GM23338 (cell line): Measurements from ENCODE around the gene SLC22A25. TPM values are rescaled to one million over a fixed set of nuclear protein-coding genes. Genes with fewer than 3 reads are reported as not detected.

Source experiments
- ATAC-seq: fragments of 200-7000 bp; cut with Tn5 transposase; 3 replicates; pipeline ENCODE4 v1.9.1; 2020
- DNase-seq: peaks from one replicate; pipeline ENCODE4 v3.0.0-alpha.2; 2015; ENCODE audit warnings: low spot score
- H2AFZ ChIP-seq: fragments of 200-600 bp; sonication (generic); 2 replicates; pipeline ENCODE4 v1.8.0; 2016; ENCODE audit warnings: antibody characterized with exemption, mild to moderate bottlenecking, moderate library complexity
- H3F3A ChIP-seq: fragments of 200-600 bp; sonication (generic); replicated peaks from 2 replicates; pipeline ENCODE4 v1.8.0; 2017; ENCODE audit warnings: antibody characterized with exemption, mixed run types, low read depth
- H3K27ac ChIP-seq: fragments of 200-600 bp; sonication (generic); 2 replicates; pipeline ENCODE4 v1.6.1; 2016; ENCODE audit warnings: low read depth
- H3K27me3 ChIP-seq: fragments of 200-600 bp; sonication (generic); 2 replicates; pipeline ENCODE4 v1.8.0; 2016; ENCODE audit warnings: mild to moderate bottlenecking, mixed run types, moderate library complexity; ENCODE audit not compliant: insufficient read depth
- H3K36me3 ChIP-seq: fragments of 200-600 bp; sonication (generic); 2 replicates; pipeline ENCODE4 v1.8.0; 2016; ENCODE audit warnings: mild to moderate bottlenecking; ENCODE audit not compliant: insufficient read depth
- H3K4me1 ChIP-seq: fragments of 200-600 bp; sonication (generic); 2 replicates; pipeline ENCODE4 v1.8.0; 2016; ENCODE audit warnings: mild to moderate bottlenecking, moderate library complexity; ENCODE audit not compliant: insufficient read depth
- H3K4me2 ChIP-seq: fragments of 200-600 bp; sonication (generic); 2 replicates; pipeline ENCODE4 v1.7.1; 2017; ENCODE audit warnings: mixed run types
- H3K4me3 ChIP-seq: fragments of 200-600 bp; sonication (generic); 2 replicates; pipeline ENCODE4 v1.6.1; 2016; ENCODE audit warnings: mixed run types
- H3K79me2 ChIP-seq: fragments of 200-600 bp; sonication (generic); replicated peaks from 2 replicates; pipeline ENCODE4 v1.8.0; 2017; ENCODE audit warnings: mild to moderate bottlenecking; ENCODE audit not compliant: insufficient read depth
- H3K9me2 ChIP-seq: fragments of 200-600 bp; sonication (generic); 2 replicates; pipeline ENCODE4 v1.8.0; 2017; ENCODE audit not compliant: insufficient read depth
- H4K20me1 ChIP-seq: fragments of 200-600 bp; sonication (generic); replicated peaks from 2 replicates; pipeline ENCODE4 v1.8.0; 2017; ENCODE audit warnings: mild to moderate bottlenecking; ENCODE audit not compliant: insufficient read depth
- H3K27ac Mint-ChIP-seq: 2 replicates; pipeline ENCODE4 v1.8.0; 2020; ENCODE audit warnings: inconsistent platforms, mild to moderate bottlenecking, moderate library complexity, mixed read lengths
- H3K27me3 Mint-ChIP-seq: 3 replicates; pipeline ENCODE4 v1.8.0; 2022; ENCODE audit warnings: low read depth, mild to moderate bottlenecking, moderate library complexity, mixed read lengths, inconsistent platforms; ENCODE audit not compliant: insufficient read depth, poor library complexity
- H3K36me3 Mint-ChIP-seq: 3 replicates; pipeline ENCODE4 v1.8.0; 2021; ENCODE audit warnings: low read depth, mild to moderate bottlenecking, inconsistent platforms, moderate library complexity, mixed read lengths
- H3K4me1 Mint-ChIP-seq: 3 replicates; pipeline ENCODE4 v1.8.0; 2020; ENCODE audit warnings: mild to moderate bottlenecking, inconsistent platforms, mixed read lengths
- H3K4me3 Mint-ChIP-seq: 3 replicates; pipeline ENCODE4 v1.8.0; 2021; ENCODE audit warnings: moderate library complexity, mild to moderate bottlenecking, inconsistent platforms, mixed read lengths
- H3K9me3 Mint-ChIP-seq: 3 replicates; pipeline ENCODE4 v1.8.0; 2020; ENCODE audit warnings: moderate library complexity, mild to moderate bottlenecking, inconsistent platforms, mixed read lengths
- CREB1 ChIP-seq: fragments of 250-450 bp; sonication (Bioruptor Pico); IDR thresholded peaks from 2 replicates; pipeline ENCODE4 v1.5.0; 2020; ENCODE audit warnings: low read depth, mild to moderate bottlenecking, moderate library complexity
- CTCF ChIP-seq, 2 experiments: fragments of 200-600 bp in 1 of 2; sonication (generic) in 1 of 2; conservative IDR thresholded peaks; 2 replicates each; pipeline versions ENCODE4 v1.5.1 to v1.6.1; 2016 to 2017; ENCODE audit warnings: antibody characterized with exemption in 2 of 2, low read depth in 2 of 2, mild to moderate bottlenecking in 2 of 2, moderate library complexity in 1 of 2
- EZH2 ChIP-seq: fragments of 200-600 bp; sonication (generic); IDR thresholded peaks from one replicate; pipeline ENCODE4 v1.8.0; 2017; ENCODE audit warnings: antibody characterized with exemption, mild to moderate bottlenecking, low read depth; ENCODE audit not compliant: unreplicated experiment
- EZH2phosphoT487 ChIP-seq: fragments of 200-600 bp; sonication (generic); IDR thresholded peaks from one replicate; pipeline ENCODE4 v1.8.1; 2018; ENCODE audit warnings: antibody characterized with exemption; ENCODE audit not compliant: unreplicated experiment
- JUNB ChIP-seq: IDR thresholded peaks from one replicate; pipeline ENCODE4 v1.6.1; 2016; ENCODE audit warnings: antibody characterized with exemption; ENCODE audit not compliant: unreplicated experiment
- NANOG ChIP-seq: IDR thresholded peaks from 2 replicates; pipeline ENCODE4 v1.6.1; 2016; ENCODE audit warnings: antibody characterized with exemption, borderline replicate concordance
- REST ChIP-seq: IDR thresholded peaks from one replicate; pipeline ENCODE4 v1.6.1; 2018; ENCODE audit warnings: antibody characterized with exemption; ENCODE audit not compliant: unreplicated experiment
- STAT1 ChIP-seq: IDR thresholded peaks from one replicate; pipeline ENCODE4 v1.6.1; 2016; ENCODE audit warnings: antibody characterized with exemption; ENCODE audit not compliant: unreplicated experiment
- ZNF114 ChIP-seq: fragments of 250-450 bp; sonication (Bioruptor Pico); IDR thresholded peaks from 2 replicates; pipeline ENCODE4 v1.5.0; 2020; ENCODE audit warnings: mild to moderate bottlenecking, moderate library complexity
- ZNF331 ChIP-seq: fragments of 250-450 bp; sonication (Bioruptor Pico); IDR thresholded peaks from 2 replicates; pipeline ENCODE4 v1.5.0; 2020; ENCODE audit warnings: low read depth, mild to moderate bottlenecking, moderate library complexity
- ZNF462 ChIP-seq: fragments of 250-450 bp; sonication (Bioruptor Pico); IDR thresholded peaks from 2 replicates; pipeline ENCODE4 v1.5.0; 2020; ENCODE audit warnings: mild to moderate bottlenecking, moderate library complexity
- polyA plus RNA-seq: library from polyadenylated mRNA; unstranded; fragments of >200 nt; fragmentation: Nextera tagmentation; extraction: Ambion mirVana; gene quantifications from 2 replicates; pipeline ENCODE4 v1.2.1, GENCODE V29; 2016
- total RNA-seq: library from RNA; depleted of rRNA; stranded (reverse); fragments of >200 nt; shearing (Covaris generic); gene quantifications from 2 replicates; pipeline ENCODE4 v1.2.3, GENCODE V29; 2014
- TF ChIP-seq, protein P1 (sequence below): IDR thresholded peaks from 2 replicates; pipeline ENCODE4 v1.6.1; 2016; ENCODE audit warnings: antibody characterized with exemption

SLC22A25 gene
- total and polyA plus RNA-seq, 2 experiments from 2014 or later, result not detected

DNA sequence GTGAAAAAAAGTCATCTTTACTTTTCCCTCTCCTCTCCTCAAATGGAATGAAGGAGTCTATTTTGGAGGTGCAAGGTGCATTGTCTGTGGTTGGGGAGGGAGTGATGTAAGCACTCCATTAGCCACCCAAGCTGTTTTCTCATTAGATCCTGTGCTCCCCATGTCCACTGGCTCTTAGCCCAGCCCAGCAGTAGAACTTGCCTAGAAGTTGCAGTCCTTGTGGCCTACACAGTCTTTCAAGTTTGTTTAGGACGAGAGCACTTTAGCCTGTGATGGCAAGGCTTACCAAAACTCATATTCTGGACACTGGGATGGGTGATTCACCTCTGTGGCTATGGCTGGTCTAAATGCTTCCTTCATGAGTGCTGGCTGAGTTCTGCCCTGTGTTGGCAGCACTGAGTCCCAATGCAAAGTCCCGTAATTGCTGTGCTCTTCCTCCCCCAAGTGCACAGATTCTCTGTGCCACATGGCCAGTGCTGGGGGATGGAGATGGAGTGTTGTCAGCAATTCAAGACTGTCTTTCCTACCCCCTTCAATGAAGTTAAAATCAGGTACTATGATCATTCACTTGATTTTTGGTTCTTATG is 15.8 kb downstream of the SLC22A25 start:
- H3K36me3 ChIP-seq, result no peaks in the 10 kb centered on the region
- H3F3A ChIP-seq, result no peaks in the 10 kb centered on the region
- DNase-seq (no peak), ATAC-seq (no peak)
- H3K27me3 ChIP-seq, result no peaks in the 10 kb centered on the region
- no peak overlapping the region for H3K4me3 ChIP-seq
- no peaks in the 10 kb centered on the region for H3K79me2 ChIP-seq
- Mint-ChIP-seq H3K36me3 (no peaks in the 10 kb centered on the region), H3K9me3 (peaks cover 25% of the 10 kb centered on the region), H3K27ac (no peak overlapping the region), H3K27me3 (no peaks in the 10 kb centered on the region), H3K4me3 (no peak overlapping the region), H3K4me1 (no peaks in the 10 kb centered on the region)
- no peaks in the 10 kb centered on the region; the same call in 1 of the 2 replicates for H3K9me2 ChIP-seq
- no peaks in the 10 kb centered on the region for H4K20me1 ChIP-seq
- no peak for TF ChIP-seq EZH2phosphoT487
- no peak for TF ChIP-seq REST
- no peak for TF ChIP-seq NANOG
- TF ChIP-seq ZNF114, result no peak
- no peak for TF ChIP-seq ZNF331
- no peak for TF ChIP-seq CTCF (conservative IDR thresholded peaks at IDR 0.05; ENCODE audit: low read depth in 2 of 2)
- TF ChIP-seq EZH2, result no peak
- TF ChIP-seq CREB1, result no peak
- TF ChIP-seq, protein P1, sequence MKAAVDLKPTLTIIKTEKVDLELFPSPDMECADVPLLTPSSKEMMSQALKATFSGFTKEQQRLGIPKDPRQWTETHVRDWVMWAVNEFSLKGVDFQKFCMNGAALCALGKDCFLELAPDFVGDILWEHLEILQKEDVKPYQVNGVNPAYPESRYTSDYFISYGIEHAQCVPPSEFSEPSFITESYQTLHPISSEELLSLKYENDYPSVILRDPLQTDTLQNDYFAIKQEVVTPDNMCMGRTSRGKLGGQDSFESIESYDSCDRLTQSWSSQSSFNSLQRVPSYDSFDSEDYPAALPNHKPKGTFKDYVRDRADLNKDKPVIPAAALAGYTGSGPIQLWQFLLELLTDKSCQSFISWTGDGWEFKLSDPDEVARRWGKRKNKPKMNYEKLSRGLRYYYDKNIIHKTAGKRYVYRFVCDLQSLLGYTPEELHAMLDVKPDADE, result no peak
- no peak for TF ChIP-seq JUNB
- no peak for TF ChIP-seq STAT1
- TF ChIP-seq ZNF462 (CRISPR knock-in tag), result no peak
- no peak overlapping the region for H3K27ac ChIP-seq
- no peak overlapping the region for H2AFZ ChIP-seq
- no peak overlapping the region for H3K4me2 ChIP-seq
- no peaks in the 10 kb centered on the region for H3K4me1 ChIP-seq
